Measurements from ENCODE around the gene CCDC63. TPM values are rescaled to one million over a fixed set of nuclear protein-coding genes. Genes with fewer than 3 reads are reported as not detected.

Gene CCDC63
- total and polyA plus RNA-seq, 2 donors, result 0.14 to 0.19 TPM

- no peaks in the 10 kb centered on the region for H3K9me3 ChIP-seq (ENCODE audit: control insufficient read depth in 2 of 2, insufficient read depth in 1 of 2, low read length in 1 of 2)
- H3K4me3 ChIP-seq (ENCODE audit: low read length in 2 of 2), result no peak overlapping the region
- 98% methylated on average over 1 of the region's 1 CpG for WGBS
- H3K36me3 ChIP-seq (ENCODE audit: control insufficient read depth in 2 of 2, insufficient read depth in 2 of 2, low read length in 1 of 2), result no peaks in the 10 kb centered on the region
- peaks cover 0 to 11% of the 10 kb centered on the region in 2 donors for H3K27me3 ChIP-seq (ENCODE audit: control insufficient read depth in 2 of 2, insufficient read depth in 1 of 2, low read length in 1 of 2)
- no peaks in the 10 kb centered on the region for H3K4me1 ChIP-seq (ENCODE audit: control insufficient read depth in 2 of 2, insufficient read depth in 2 of 2, low read length in 2 of 2)
- no peak overlapping the region for H3K27ac ChIP-seq (ENCODE audit: low read depth in 1 of 2, low read length in 1 of 2)
- DNase-seq (ENCODE audit: low read depth in 6 of 9, low spot score in 9 of 9), result no peak
These were observed 30.5 kb upstream of the CCDC63 start for GRCh38 chr12:110816248-110816647.

DNA sequence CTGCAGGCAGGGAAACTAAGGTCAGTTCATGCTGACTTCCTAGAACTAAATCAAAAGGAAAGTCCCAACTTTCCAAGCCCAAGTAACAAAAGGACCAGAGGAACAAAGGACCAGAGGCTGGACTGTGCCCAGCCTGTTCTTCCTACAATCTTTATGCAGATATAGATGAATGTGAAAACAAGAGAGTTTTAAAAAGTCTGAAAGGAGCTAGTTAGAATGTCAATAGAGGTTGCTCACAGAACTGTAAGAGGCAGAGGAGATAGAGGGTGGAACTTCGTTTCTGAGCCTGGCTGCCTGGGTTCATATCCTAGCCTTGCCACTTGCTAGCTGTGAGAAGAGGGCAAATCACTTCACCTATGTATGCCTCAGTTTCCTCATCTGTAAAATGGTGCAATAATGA is 30.0 kb upstream of the CCDC63 start:
- Histone ChIP-seq H3K4me3 (ENCODE audit: low read length in 2 of 2) (no peak overlapping the region), H3K27me3 (ENCODE audit: control insufficient read depth in 2 of 2, insufficient read depth in 1 of 2, low read length in 1 of 2) (peaks cover 0 to 11% of the 10 kb centered on the region in 2 donors), H3K9me3 (ENCODE audit: control insufficient read depth in 2 of 2, insufficient read depth in 1 of 2, low read length in 1 of 2) (no peaks in the 10 kb centered on the region), H3K4me1 (ENCODE audit: control insufficient read depth in 2 of 2, insufficient read depth in 2 of 2, low read length in 2 of 2) (no peaks in the 10 kb centered on the region), H3K36me3 (ENCODE audit: control insufficient read depth in 2 of 2, insufficient read depth in 2 of 2, low read length in 1 of 2) (no peaks in the 10 kb centered on the region), H3K27ac (ENCODE audit: low read depth in 1 of 2, low read length in 1 of 2) (no peak overlapping the region)
- no peak for DNase-seq (ENCODE audit: low read depth in 6 of 9, low spot score in 9 of 9)
- WGBS, result 95% methylated on average over 1 of the region's 1 CpG

GRCh38 chr12:110818511-110818910 is 28.3 kb upstream of the CCDC63 start:
- Histone ChIP-seq H3K27ac (ENCODE audit: low read depth in 1 of 2, low read length in 1 of 2) (no peak overlapping the region), H3K4me1 (ENCODE audit: control insufficient read depth in 2 of 2, insufficient read depth in 2 of 2, low read length in 2 of 2) (no peaks in the 10 kb centered on the region), H3K4me3 (ENCODE audit: low read length in 2 of 2) (no peak overlapping the region), H3K9me3 (ENCODE audit: control insufficient read depth in 2 of 2, insufficient read depth in 1 of 2, low read length in 1 of 2) (no peaks in the 10 kb centered on the region), H3K27me3 (ENCODE audit: control insufficient read depth in 2 of 2, insufficient read depth in 1 of 2, low read length in 1 of 2) (peaks cover 0 to under 1% of the 10 kb centered on the region in 2 donors), H3K36me3 (ENCODE audit: control insufficient read depth in 2 of 2, insufficient read depth in 2 of 2, low read length in 1 of 2) (no peaks in the 10 kb centered on the region)
- 96% methylated on average over 5 of the region's 5 CpGs for WGBS
- DNase-seq (ENCODE audit: low read depth in 6 of 9, low spot score in 9 of 9), result no peak

DNA sequence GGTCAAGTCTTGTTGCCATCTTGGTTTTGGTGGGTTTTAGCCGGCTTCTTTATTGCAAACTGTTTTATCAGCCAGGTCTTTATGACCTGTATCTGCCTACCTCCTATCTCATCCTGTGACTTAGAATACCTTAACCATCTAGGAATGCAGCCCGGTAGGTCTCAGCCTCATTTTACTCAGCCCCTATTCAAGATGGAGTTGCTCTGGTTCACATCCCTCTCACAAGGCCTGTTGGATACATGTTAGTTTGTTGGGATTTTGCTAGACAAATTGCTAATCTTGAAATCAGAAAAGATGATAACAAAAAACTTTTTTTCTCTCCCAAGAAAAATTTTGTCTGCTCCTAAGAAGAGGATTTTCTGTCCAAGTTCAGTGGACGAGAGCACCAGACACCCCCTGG is 27.6 kb upstream of the CCDC63 start:
- no peak for DNase-seq (ENCODE audit: low read depth in 6 of 9, low spot score in 9 of 9)
- Histone ChIP-seq H3K9me3 (ENCODE audit: control insufficient read depth in 2 of 2, insufficient read depth in 1 of 2, low read length in 1 of 2) (no peaks in the 10 kb centered on the region), H3K27ac (ENCODE audit: low read depth in 1 of 2, low read length in 1 of 2) (no peak overlapping the region), H3K4me3 (ENCODE audit: low read length in 2 of 2) (no peak overlapping the region), H3K36me3 (ENCODE audit: control insufficient read depth in 2 of 2, insufficient read depth in 2 of 2, low read length in 1 of 2) (no peaks in the 10 kb centered on the region), H3K27me3 (ENCODE audit: control insufficient read depth in 2 of 2, insufficient read depth in 1 of 2, low read length in 1 of 2) (no peaks in the 10 kb centered on the region), H3K4me1 (ENCODE audit: control insufficient read depth in 2 of 2, insufficient read depth in 2 of 2, low read length in 2 of 2) (no peaks in the 10 kb centered on the region)
- WGBS, result 98% methylated on average over 3 of the region's 3 CpGs

DNA sequence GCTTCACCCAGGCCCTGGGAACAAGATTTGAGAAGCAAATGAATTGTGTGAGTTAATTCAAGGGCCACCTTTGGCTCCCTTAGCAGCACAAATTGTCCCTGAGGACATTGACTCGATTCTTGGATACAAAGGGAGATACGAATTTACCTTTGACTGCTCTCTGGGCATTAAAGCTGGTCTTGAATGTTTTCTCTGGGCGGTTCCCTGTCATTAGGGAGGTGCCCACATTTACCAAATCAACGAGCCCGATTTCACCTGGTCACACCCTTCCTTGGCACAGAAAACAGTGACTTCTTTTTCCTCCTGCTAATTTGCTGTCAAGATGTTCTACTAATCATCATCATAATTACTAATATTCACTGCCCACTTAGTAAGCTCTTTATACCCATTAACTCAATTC is 27.1 kb upstream of the CCDC63 start:
- no peaks in the 10 kb centered on the region for H3K4me1 ChIP-seq (ENCODE audit: control insufficient read depth in 2 of 2, insufficient read depth in 2 of 2, low read length in 2 of 2)
- H3K9me3 ChIP-seq (ENCODE audit: control insufficient read depth in 2 of 2, insufficient read depth in 1 of 2, low read length in 1 of 2), result no peaks in the 10 kb centered on the region
- no peaks in the 10 kb centered on the region for H3K27me3 ChIP-seq (ENCODE audit: control insufficient read depth in 2 of 2, insufficient read depth in 1 of 2, low read length in 1 of 2)
- no peak for DNase-seq (ENCODE audit: low read depth in 6 of 9, low spot score in 9 of 9)
- WGBS, result 96% methylated on average over 5 of the region's 5 CpGs
- no peaks in the 10 kb centered on the region for H3K36me3 ChIP-seq (ENCODE audit: control insufficient read depth in 2 of 2, insufficient read depth in 2 of 2, low read length in 1 of 2)
- H3K4me3 ChIP-seq (ENCODE audit: low read length in 2 of 2), result no peak overlapping the region
- H3K27ac ChIP-seq (ENCODE audit: low read depth in 1 of 2, low read length in 1 of 2), result no peak overlapping the region

GRCh38 chr12:110821917-110822316 is 24.9 kb upstream of the CCDC63 start:
- Histone ChIP-seq H3K9me3 (ENCODE audit: control insufficient read depth in 2 of 2, insufficient read depth in 1 of 2, low read length in 1 of 2) (no peaks in the 10 kb centered on the region), H3K4me1 (ENCODE audit: control insufficient read depth in 2 of 2, insufficient read depth in 2 of 2, low read length in 2 of 2) (peaks cover 0 to 3% of the 10 kb centered on the region in 2 donors), H3K36me3 (ENCODE audit: control insufficient read depth in 2 of 2, insufficient read depth in 2 of 2, low read length in 1 of 2) (no peaks in the 10 kb centered on the region), H3K27ac (ENCODE audit: low read depth in 1 of 2, low read length in 1 of 2) (no peak overlapping the region), H3K4me3 (ENCODE audit: low read length in 2 of 2) (no peak overlapping the region), H3K27me3 (ENCODE audit: control insufficient read depth in 2 of 2, insufficient read depth in 1 of 2, low read length in 1 of 2) (no peaks in the 10 kb centered on the region)
- WGBS, result 97% methylated on average over 3 of the region's 3 CpGs
- no peak for DNase-seq (ENCODE audit: low read depth in 6 of 9, low spot score in 9 of 9)

DNA sequence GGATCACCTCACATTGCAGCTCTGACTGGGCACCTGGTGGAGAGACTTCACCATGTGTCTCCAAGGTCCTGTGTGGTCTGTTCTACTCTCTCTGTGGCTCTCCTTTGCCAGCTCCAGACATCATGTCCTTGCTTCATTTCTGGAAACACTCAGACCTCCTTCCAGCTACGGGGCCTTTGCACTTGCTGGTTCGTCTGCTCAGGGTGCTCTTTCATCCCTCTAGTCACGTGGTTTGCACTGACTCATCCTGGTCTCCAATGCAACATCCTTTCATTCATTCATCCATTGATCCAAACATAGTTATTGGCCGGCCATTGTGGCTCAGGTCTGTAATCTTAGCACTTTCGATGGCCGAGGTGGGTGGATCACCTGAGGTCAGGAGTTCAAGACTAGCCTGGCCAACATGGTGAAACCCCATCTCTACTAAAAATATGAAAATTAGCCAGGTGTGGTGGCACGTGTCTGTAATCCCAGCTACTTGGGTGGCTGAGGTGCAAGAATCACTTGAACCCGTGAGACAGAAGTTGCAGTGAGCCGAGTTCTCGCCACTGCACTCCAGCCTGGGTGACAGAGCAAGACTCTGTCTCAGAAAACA is 23.9 kb upstream of the CCDC63 start:
- Histone ChIP-seq H3K4me1 (ENCODE audit: control insufficient read depth in 2 of 2, insufficient read depth in 2 of 2, low read length in 2 of 2) (peaks cover 0 to 4% of the 10 kb centered on the region in 2 donors), H3K4me3 (ENCODE audit: low read length in 2 of 2) (no peak overlapping the region), H3K27me3 (ENCODE audit: control insufficient read depth in 2 of 2, insufficient read depth in 1 of 2, low read length in 1 of 2) (no peaks in the 10 kb centered on the region), H3K27ac (ENCODE audit: low read depth in 1 of 2, low read length in 1 of 2) (no peak overlapping the region), H3K36me3 (ENCODE audit: control insufficient read depth in 2 of 2, insufficient read depth in 2 of 2, low read length in 1 of 2) (no peaks in the 10 kb centered on the region), H3K9me3 (ENCODE audit: control insufficient read depth in 2 of 2, insufficient read depth in 1 of 2, low read length in 1 of 2) (no peaks in the 10 kb centered on the region)
- 96% methylated on average over 10 of the region's 10 CpGs for WGBS
- DNase-seq (ENCODE audit: low read depth in 6 of 9, low spot score in 9 of 9), result no peak

DNA sequence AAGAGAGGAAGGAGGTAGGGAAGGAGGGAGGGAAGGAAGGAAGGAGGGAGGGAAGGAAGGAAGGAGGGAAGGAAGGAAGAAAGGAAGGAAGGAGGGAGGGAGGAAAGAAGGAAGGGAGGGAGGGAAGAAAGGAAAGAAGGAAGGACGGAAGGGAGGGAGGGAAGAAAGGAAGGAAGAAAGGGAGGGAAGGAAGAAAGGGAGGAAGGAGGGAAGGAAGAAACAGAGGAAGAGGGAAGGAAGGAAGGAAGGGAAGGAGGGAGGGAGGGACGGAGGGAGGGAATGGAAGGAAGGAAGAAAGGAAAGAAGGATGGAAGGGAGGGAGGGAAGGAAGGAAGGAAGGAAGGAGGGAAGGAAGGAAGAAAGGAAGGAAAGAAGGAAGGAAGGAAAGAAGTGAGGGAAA is 22.4 kb upstream of the CCDC63 start:
- Histone ChIP-seq H3K27ac (ENCODE audit: low read depth in 1 of 2, low read length in 1 of 2) (no peak overlapping the region), H3K4me1 (ENCODE audit: control insufficient read depth in 2 of 2, insufficient read depth in 2 of 2, low read length in 2 of 2) (peaks cover 0 to 4% of the 10 kb centered on the region in 2 donors), H3K9me3 (ENCODE audit: control insufficient read depth in 2 of 2, insufficient read depth in 1 of 2, low read length in 1 of 2) (no peaks in the 10 kb centered on the region), H3K27me3 (ENCODE audit: control insufficient read depth in 2 of 2, insufficient read depth in 1 of 2, low read length in 1 of 2) (no peaks in the 10 kb centered on the region), H3K36me3 (ENCODE audit: control insufficient read depth in 2 of 2, insufficient read depth in 2 of 2, low read length in 1 of 2) (no peaks in the 10 kb centered on the region), H3K4me3 (ENCODE audit: low read length in 2 of 2) (no peak overlapping the region)
- WGBS, result 96% methylated on average over 2 of the region's 2 CpGs
- DNase-seq (ENCODE audit: low read depth in 6 of 9, low spot score in 9 of 9), result no peak

GRCh38 chr12:110825530-110825929 is 21.3 kb upstream of the CCDC63 start:
- H3K4me1 ChIP-seq (ENCODE audit: control insufficient read depth in 2 of 2, insufficient read depth in 2 of 2, low read length in 2 of 2), result peaks cover 0 to 4% of the 10 kb centered on the region in 2 donors
- DNase-seq (ENCODE audit: low read depth in 6 of 9, low spot score in 9 of 9), result no peak
- no peaks in the 10 kb centered on the region for H3K36me3 ChIP-seq (ENCODE audit: control insufficient read depth in 2 of 2, insufficient read depth in 2 of 2, low read length in 1 of 2)
- no peak overlapping the region for H3K27ac ChIP-seq (ENCODE audit: low read depth in 1 of 2, low read length in 1 of 2)
- WGBS, result 96% methylated on average over 4 of the region's 4 CpGs
- no peak overlapping the region for H3K4me3 ChIP-seq (ENCODE audit: low read length in 2 of 2)
- H3K9me3 ChIP-seq (ENCODE audit: control insufficient read depth in 2 of 2, insufficient read depth in 1 of 2, low read length in 1 of 2), result no peaks in the 10 kb centered on the region
- H3K27me3 ChIP-seq (ENCODE audit: control insufficient read depth in 2 of 2, insufficient read depth in 1 of 2, low read length in 1 of 2), result no peaks in the 10 kb centered on the region
